Upper lobe of right lung (tissue), 1 donor: Measurements from ENCODE around the gene ADAMTS12. TPM values are rescaled to one million over a fixed set of nuclear protein-coding genes. Genes with fewer than 3 reads are reported as not detected.

Experiments used
- ATAC-seq: fragments of 200-7000 bp; cut with Tn5 transposase; one replicate; pipeline ENCODE4 v1.9.1; 2020; ENCODE audit warnings: mild to moderate bottlenecking, moderate library complexity
- DNase-seq: peaks from one replicate; pipeline ENCODE4 v3.0.0-alpha.2; 2020
- H3K27ac ChIP-seq: fragments of 200-600 bp; one replicate; pipeline ENCODE4 v1.8.0; 2022
- H3K27me3 ChIP-seq: fragments of 200-600 bp; one replicate; pipeline ENCODE4 v1.8.0; 2022; ENCODE audit warnings: mild to moderate bottlenecking
- H3K36me3 ChIP-seq: fragments of 200-600 bp; one replicate; pipeline ENCODE4 v1.8.0; 2022
- H3K4me1 ChIP-seq: fragments of 200-600 bp; one replicate; pipeline ENCODE4 v1.8.0; 2022
- H3K4me3 ChIP-seq: fragments of 200-600 bp; one replicate; pipeline ENCODE4 v1.8.0; 2022; ENCODE audit warnings: mild to moderate bottlenecking
- H3K9me3 ChIP-seq: fragments of 200-600 bp; one replicate; pipeline ENCODE4 v1.8.0; 2022
- intact Hi-C: fragments of 100-400 bp; cut with DNase I; formaldehyde crosslinking; loops from one replicate; pipeline ENCODE4 v1.11.0; 2022
- total RNA-seq: library from RNA; stranded (reverse); fragmentation: NEBNext Ultra II Directional; extraction: Animal tissue kit (Norgen Biotek cat#: 25700); gene quantifications from one replicate; pipeline ENCODE4 v1.2.1, GENCODE V29; 2021
- TF ChIP-seq, protein P1 (sequence below): fragments of 200-600 bp; IDR thresholded peaks from one replicate; pipeline ENCODE4 v1.8.0; 2022; ENCODE audit warnings: antibody characterized with exemption
- donor health status: DM: no; HTN: yes; CAD: no; lungs with severe emphysema.

The ADAMTS12 gene
- total RNA-seq, 1 donor from 2014 or later = 11.2 TPM

- intact Hi-C loops = no loop called here
- TF ChIP-seq, protein P1, sequence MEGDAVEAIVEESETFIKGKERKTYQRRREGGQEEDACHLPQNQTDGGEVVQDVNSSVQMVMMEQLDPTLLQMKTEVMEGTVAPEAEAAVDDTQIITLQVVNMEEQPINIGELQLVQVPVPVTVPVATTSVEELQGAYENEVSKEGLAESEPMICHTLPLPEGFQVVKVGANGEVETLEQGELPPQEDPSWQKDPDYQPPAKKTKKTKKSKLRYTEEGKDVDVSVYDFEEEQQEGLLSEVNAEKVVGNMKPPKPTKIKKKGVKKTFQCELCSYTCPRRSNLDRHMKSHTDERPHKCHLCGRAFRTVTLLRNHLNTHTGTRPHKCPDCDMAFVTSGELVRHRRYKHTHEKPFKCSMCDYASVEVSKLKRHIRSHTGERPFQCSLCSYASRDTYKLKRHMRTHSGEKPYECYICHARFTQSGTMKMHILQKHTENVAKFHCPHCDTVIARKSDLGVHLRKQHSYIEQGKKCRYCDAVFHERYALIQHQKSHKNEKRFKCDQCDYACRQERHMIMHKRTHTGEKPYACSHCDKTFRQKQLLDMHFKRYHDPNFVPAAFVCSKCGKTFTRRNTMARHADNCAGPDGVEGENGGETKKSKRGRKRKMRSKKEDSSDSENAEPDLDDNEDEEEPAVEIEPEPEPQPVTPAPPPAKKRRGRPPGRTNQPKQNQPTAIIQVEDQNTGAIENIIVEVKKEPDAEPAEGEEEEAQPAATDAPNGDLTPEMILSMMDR = no peak
- no peak for ATAC-seq
Measured at GRCh38 chr5:33595303-33595702, 296.5 kb downstream of the ADAMTS12 start.

GRCh38 chr5:33594006-33594405 is 297.8 kb downstream of the ADAMTS12 start:
- no peak for DNase-seq
- intact Hi-C loops = no loop called here
- no peaks in the 10 kb centered on the region for H3K27me3 ChIP-seq
- H3K9me3 ChIP-seq = no peaks in the 10 kb centered on the region
- no peak for ATAC-seq
- no peak overlapping the region for H3K27ac ChIP-seq
- no peak overlapping the region for H3K4me3 ChIP-seq
- TF ChIP-seq, protein P1 = no peak
- H3K4me1 ChIP-seq = no peaks in the 10 kb centered on the region
- no peaks in the 10 kb centered on the region for H3K36me3 ChIP-seq

More at GRCh38 chr5:33595303-33595702, 296.5 kb downstream of the ADAMTS12 start:
- no peak for DNase-seq
- Histone ChIP-seq H3K27me3 (no peaks in the 10 kb centered on the region), H3K9me3 (no peaks in the 10 kb centered on the region), H3K27ac (no peak overlapping the region), H3K4me3 (no peak overlapping the region), H3K4me1 (no peaks in the 10 kb centered on the region), H3K36me3 (no peaks in the 10 kb centered on the region)

- Histone ChIP-seq H3K4me1 (no peaks in the 10 kb centered on the region), H3K4me3 (no peak overlapping the region), H3K9me3 (no peaks in the 10 kb centered on the region), H3K27ac (no peak overlapping the region), H3K36me3 (no peaks in the 10 kb centered on the region), H3K27me3 (no peaks in the 10 kb centered on the region)
- ATAC-seq = no peak
- intact Hi-C loops = no loop called here
- TF ChIP-seq, protein P1 = no peak
- no peak for DNase-seq
Measured at GRCh38 chr5:33592245-33592644, 299.5 kb downstream of the ADAMTS12 start.

DNA sequence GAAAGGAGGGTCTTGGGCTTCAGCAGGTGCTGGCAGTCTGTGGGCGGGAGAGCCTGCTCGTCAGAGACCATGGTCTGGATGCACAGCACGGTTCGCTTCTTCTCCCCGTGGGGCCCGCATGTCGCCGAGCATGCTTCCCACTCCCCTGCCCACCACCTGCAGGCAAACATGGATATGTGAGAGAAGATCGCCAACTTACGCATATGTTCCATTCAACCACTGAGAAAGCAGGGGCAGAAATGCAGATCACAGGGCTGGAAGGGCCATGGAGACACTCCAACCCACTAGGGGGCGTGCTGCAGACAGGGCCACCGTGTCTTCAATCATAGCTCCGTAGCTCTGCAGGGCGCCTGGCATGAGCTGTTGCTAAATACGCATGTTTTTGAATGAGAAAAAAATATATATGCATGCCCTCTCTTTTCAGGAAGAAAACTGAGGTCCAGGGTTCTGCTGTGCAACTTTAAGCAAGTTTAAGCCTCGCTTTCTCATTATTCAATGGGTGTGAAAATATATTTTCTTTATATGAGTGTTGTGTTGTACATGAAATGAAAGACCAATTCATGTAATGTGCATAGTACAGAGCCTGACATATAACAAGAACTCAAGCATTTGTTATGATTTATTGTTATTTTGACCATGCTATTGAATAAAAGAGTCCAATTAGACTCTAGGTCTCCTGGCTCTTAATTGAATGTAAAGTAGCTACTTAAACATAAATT is 303.0 kb downstream of the ADAMTS12 start:
- intact Hi-C loops = no loop called here
- no peaks in the 10 kb centered on the region for H3K9me3 ChIP-seq
- no peak for DNase-seq

GRCh38 chr5:33583332-33583731 is 308.5 kb downstream of the ADAMTS12 start:
- H3K4me3 ChIP-seq = no peak overlapping the region
- H3K36me3 ChIP-seq = no peaks in the 10 kb centered on the region
- no peak for DNase-seq
- intact Hi-C loops = no loop called here
- no peaks in the 10 kb centered on the region for H3K4me1 ChIP-seq
- ATAC-seq = no peak
- TF ChIP-seq, protein P1 = no peak
- H3K9me3 ChIP-seq = no peaks in the 10 kb centered on the region
- H3K27ac ChIP-seq = no peak overlapping the region
- no peaks in the 10 kb centered on the region for H3K27me3 ChIP-seq

More for the DNA sequence above, 303.0 kb downstream of the ADAMTS12 start:
- H3K27me3 ChIP-seq = no peaks in the 10 kb centered on the region
- H3K4me1 ChIP-seq = no peaks in the 10 kb centered on the region
- no peak overlapping the region for H3K27ac ChIP-seq
- ATAC-seq = peak; percentile 74
- H3K4me3 ChIP-seq = no peak overlapping the region
- TF ChIP-seq, protein P1 = peak; percentile 46
- no peaks in the 10 kb centered on the region for H3K36me3 ChIP-seq
